Memory B cell (primary cell): ENCODE measurements around the gene TOPAZ1.

Source experiments
- ATAC-seq: fragments of 150-1000 bp; cut with Tn5 transposase; 2 replicates; pipeline ENCODE4 v1.10.0; 2021; ENCODE audit warnings: low read depth, mild to moderate bottlenecking, moderate library complexity
- DNase-seq, 2 donors: peaks; one replicate each; pipeline ENCODE4 v3.0.0; 2022; ENCODE audit warnings: low spot score in 2 of 2
- H3K27ac Mint-ChIP-seq: one replicate; pipeline ENCODE4 v1.8.0; 2022; ENCODE audit warnings: mild to moderate bottlenecking, moderate library complexity, mixed read lengths
- H3K27me3 Mint-ChIP-seq: one replicate; pipeline ENCODE4 v1.8.0; 2022; ENCODE audit warnings: mixed read lengths
- H3K36me3 Mint-ChIP-seq: one replicate; pipeline ENCODE4 v1.8.0; 2022; ENCODE audit warnings: mild to moderate bottlenecking, mixed read lengths
- H3K4me1 Mint-ChIP-seq: one replicate; pipeline ENCODE4 v1.8.0; 2022; ENCODE audit warnings: mixed read lengths
- H3K4me3 Mint-ChIP-seq: one replicate; pipeline ENCODE4 v1.8.0; 2022; ENCODE audit warnings: mild to moderate bottlenecking, moderate library complexity, mixed read lengths
- H3K9me3 Mint-ChIP-seq: one replicate; pipeline ENCODE4 v1.8.0; 2022; ENCODE audit warnings: mixed read lengths

TOPAZ1 gene

GRCh38 chr3:44277925-44278324 lies 36.2 kb downstream of the TOPAZ1 start:
- Mint-ChIP-seq H3K9me3 (peaks cover 3% of the 10 kb centered on the region), H3K4me1 (no peaks in the 10 kb centered on the region), H3K27ac (no peak overlapping the region), H3K27me3 (peaks cover 10% of the 10 kb centered on the region), H3K4me3 (no peak overlapping the region), H3K36me3 (no peaks in the 10 kb centered on the region)
- DNase-seq (no peak), ATAC-seq (no peak)

- ATAC-seq, result no peak
- H3K27me3 Mint-ChIP-seq, result peaks cover 14% of the 10 kb centered on the region
- H3K4me1 Mint-ChIP-seq, result no peaks in the 10 kb centered on the region
- no peak overlapping the region for H3K27ac Mint-ChIP-seq
- no peaks in the 10 kb centered on the region for H3K36me3 Mint-ChIP-seq
- no peak for DNase-seq
- H3K4me3 Mint-ChIP-seq, result no peak overlapping the region
- no peaks in the 10 kb centered on the region for H3K9me3 Mint-ChIP-seq
Measured at GRCh38 chr3:44280077-44280476, 38.4 kb downstream of the TOPAZ1 start.

- Mint-ChIP-seq H3K36me3 (no peaks in the 10 kb centered on the region), H3K4me1 (no peaks in the 10 kb centered on the region), H3K9me3 (no peaks in the 10 kb centered on the region), H3K4me3 (no peak overlapping the region), H3K27ac (no peak overlapping the region), H3K27me3 (peaks cover 11% of the 10 kb centered on the region)
- DNase-seq (no peak), ATAC-seq (no peak)
Measured at GRCh38 chr3:44280631-44281030, 38.9 kb downstream of the TOPAZ1 start.

- H3K27me3 Mint-ChIP-seq, result peaks cover 7% of the 10 kb centered on the region
- no peak overlapping the region for H3K4me3 Mint-ChIP-seq
- no peaks in the 10 kb centered on the region for H3K36me3 Mint-ChIP-seq
- no peak overlapping the region for H3K27ac Mint-ChIP-seq
- DNase-seq (no peak), ATAC-seq (no peak)
- no peaks in the 10 kb centered on the region for H3K9me3 Mint-ChIP-seq
- no peaks in the 10 kb centered on the region for H3K4me1 Mint-ChIP-seq
Measured at GRCh38 chr3:44284949-44285348, 43.3 kb downstream of the TOPAZ1 start.

GRCh38 chr3:44289882-44290462 lies 48.3 kb downstream of the TOPAZ1 start:
- Mint-ChIP-seq H3K27me3 (peaks cover 5% of the 10 kb centered on the region), H3K4me3 (no peak overlapping the region), H3K4me1 (no peaks in the 10 kb centered on the region), H3K9me3 (no peaks in the 10 kb centered on the region), H3K36me3 (no peaks in the 10 kb centered on the region), H3K27ac (no peak overlapping the region)
- ATAC-seq (no peak), DNase-seq (no peak)

GRCh38 chr3:44292276-44292675 lies 50.6 kb downstream of the TOPAZ1 start:
- Mint-ChIP-seq H3K4me3 (no peak overlapping the region), H3K9me3 (no peaks in the 10 kb centered on the region), H3K27ac (no peak overlapping the region), H3K4me1 (no peaks in the 10 kb centered on the region), H3K27me3 (peaks cover 12% of the 10 kb centered on the region), H3K36me3 (no peaks in the 10 kb centered on the region)
- ATAC-seq (no peak), DNase-seq (no peak)

GRCh38 chr3:44292947-44293346 lies 51.3 kb downstream of the TOPAZ1 start:
- H3K27me3 Mint-ChIP-seq, result peaks cover 12% of the 10 kb centered on the region
- DNase-seq (no peak), ATAC-seq (no peak)
- no peak overlapping the region for H3K4me3 Mint-ChIP-seq
- H3K27ac Mint-ChIP-seq, result no peak overlapping the region
- H3K36me3 Mint-ChIP-seq, result no peaks in the 10 kb centered on the region
- no peaks in the 10 kb centered on the region for H3K4me1 Mint-ChIP-seq
- H3K9me3 Mint-ChIP-seq, result no peaks in the 10 kb centered on the region

- ATAC-seq (no peak), DNase-seq (no peak)
- Mint-ChIP-seq H3K4me3 (no peak overlapping the region), H3K9me3 (no peaks in the 10 kb centered on the region), H3K36me3 (no peaks in the 10 kb centered on the region), H3K27ac (no peak overlapping the region), H3K4me1 (no peaks in the 10 kb centered on the region), H3K27me3 (peaks cover 12% of the 10 kb centered on the region)
Measured at GRCh38 chr3:44297255-44297654, 55.6 kb downstream of the TOPAZ1 start.

GRCh38 chr3:44301746-44302145 lies 60.1 kb downstream of the TOPAZ1 start:
- no peak overlapping the region for H3K27ac Mint-ChIP-seq
- no peaks in the 10 kb centered on the region for H3K9me3 Mint-ChIP-seq
- no peak overlapping the region for H3K4me3 Mint-ChIP-seq
- H3K36me3 Mint-ChIP-seq, result no peaks in the 10 kb centered on the region
- no peak for DNase-seq
- no peaks in the 10 kb centered on the region for H3K27me3 Mint-ChIP-seq
- ATAC-seq, result no peak
- no peaks in the 10 kb centered on the region for H3K4me1 Mint-ChIP-seq

GRCh38 chr3:44309500-44309899 lies 67.8 kb downstream of the TOPAZ1 start:
- ATAC-seq (no peak), DNase-seq (no peak)
- peaks cover 1% of the 10 kb centered on the region for H3K27me3 Mint-ChIP-seq
- no peak overlapping the region for H3K27ac Mint-ChIP-seq
- H3K4me3 Mint-ChIP-seq, result no peak overlapping the region
- H3K36me3 Mint-ChIP-seq, result no peaks in the 10 kb centered on the region
- no peaks in the 10 kb centered on the region for H3K4me1 Mint-ChIP-seq
- H3K9me3 Mint-ChIP-seq, result no peaks in the 10 kb centered on the region

- Mint-ChIP-seq H3K4me1 (no peaks in the 10 kb centered on the region), H3K27me3 (peaks cover 2% of the 10 kb centered on the region), H3K36me3 (no peaks in the 10 kb centered on the region), H3K27ac (no peak overlapping the region), H3K4me3 (no peak overlapping the region), H3K9me3 (no peaks in the 10 kb centered on the region)
- ATAC-seq (no peak), DNase-seq (no peak)
Measured at GRCh38 chr3:44318891-44319311, 77.2 kb downstream of the TOPAZ1 start.

- DNase-seq, result no peak
- H3K4me1 Mint-ChIP-seq, result no peaks in the 10 kb centered on the region
- H3K27me3 Mint-ChIP-seq, result peaks cover 2% of the 10 kb centered on the region
- no peak for ATAC-seq
- no peak overlapping the region for H3K4me3 Mint-ChIP-seq
- H3K36me3 Mint-ChIP-seq, result no peaks in the 10 kb centered on the region
- H3K9me3 Mint-ChIP-seq, result no peaks in the 10 kb centered on the region
- no peak overlapping the region for H3K27ac Mint-ChIP-seq
Measured at GRCh38 chr3:44321335-44321734, 79.6 kb downstream of the TOPAZ1 start.

GRCh38 chr3:44323341-44323955 lies 81.8 kb downstream of the TOPAZ1 start:
- no peak overlapping the region for H3K4me3 Mint-ChIP-seq
- ATAC-seq, result peak; percentile 44
- H3K4me1 Mint-ChIP-seq, result no peaks in the 10 kb centered on the region
- DNase-seq, result peak; percentile 35 to 44
- no peaks in the 10 kb centered on the region for H3K36me3 Mint-ChIP-seq
- H3K9me3 Mint-ChIP-seq, result no peaks in the 10 kb centered on the region
- no peak overlapping the region for H3K27ac Mint-ChIP-seq
- H3K27me3 Mint-ChIP-seq, result no peaks in the 10 kb centered on the region

- Mint-ChIP-seq H3K27me3 (no peaks in the 10 kb centered on the region), H3K9me3 (no peaks in the 10 kb centered on the region), H3K4me3 (no peak overlapping the region), H3K27ac (no peak overlapping the region), H3K36me3 (no peaks in the 10 kb centered on the region), H3K4me1 (no peaks in the 10 kb centered on the region)
- no peak for ATAC-seq
- DNase-seq, result no peak
Measured at GRCh38 chr3:44324584-44324983, 82.9 kb downstream of the TOPAZ1 start.

GRCh38 chr3:44326019-44326418 lies 84.3 kb downstream of the TOPAZ1 start:
- ATAC-seq, result no peak
- no peaks in the 10 kb centered on the region for H3K36me3 Mint-ChIP-seq
- H3K4me1 Mint-ChIP-seq, result no peaks in the 10 kb centered on the region
- DNase-seq, result no peak
- no peak overlapping the region for H3K4me3 Mint-ChIP-seq
- H3K27me3 Mint-ChIP-seq, result no peaks in the 10 kb centered on the region
- H3K27ac Mint-ChIP-seq, result no peak overlapping the region
- no peaks in the 10 kb centered on the region for H3K9me3 Mint-ChIP-seq
